Stomach (tissue), 9 donors: Measurements from ENCODE around the gene EXOC4. TPM values are rescaled to one million over a fixed set of nuclear protein-coding genes. Genes with fewer than 3 reads are reported as not detected.

Experiments
- DNase-seq, 2 donors: peaks; one replicate each; pipeline versions ENCODE4 v3.0.0 to v3.0.0-alpha.2; 2013 to 2019
- H3K27ac ChIP-seq, 5 donors: fragments of 200-600 bp in 4 of 5; sonication (generic) in 4 of 5; one replicate each; pipeline ENCODE4 v1.5.1; 2013 to 2019; ENCODE audit warnings: mild to moderate bottlenecking in 1 of 5, moderate library complexity in 1 of 5
- H3K27me3 ChIP-seq, 3 donors: fragments of 200-600 bp; sonication (generic); one replicate each; pipeline ENCODE4 v1.5.1; 2017 to 2019; ENCODE audit warnings: mixed run types in 1 of 3
- H3K36me3 ChIP-seq, 4 donors: fragments of 200-600 bp; sonication (generic); 1 replicate in 3 of 4; 2 replicates in 1 of 4; pipeline ENCODE4 v1.5.1; 2016 to 2019
- H3K4me1 ChIP-seq, 4 donors: fragments of 200-600 bp; sonication (generic); one replicate each; pipeline ENCODE4 v1.5.1; 2016 to 2019
- H3K4me3 ChIP-seq, 4 donors: fragments of 200-600 bp; sonication (generic) in 3 of 4; one replicate each; pipeline ENCODE4 v1.5.1; 2016 to 2019; ENCODE audit warnings: mild to moderate bottlenecking in 1 of 4
- H3K9me3 ChIP-seq, 4 donors: fragments of 200-600 bp; sonication (generic); one replicate each; pipeline ENCODE4 v1.5.1; 2016 to 2019
- CTCF ChIP-seq, 7 experiments: fragments of 450-650 bp in 4 of 7; fragments of 200-600 bp in 3 of 7; sonication (generic) in 3 of 7; IDR thresholded peaks; one replicate each; pipeline ENCODE4 v1.5.1; 2016 to 2019; ENCODE audit warnings: antibody characterized with exemption in 7 of 7, control low read depth in 2 of 7, mild to moderate bottlenecking in 1 of 7
- EP300 ChIP-seq: sonication (generic); formaldehyde crosslinking; IDR thresholded peaks from one replicate; pipeline ENCODE4 v1.6.1; 2017; ENCODE audit warnings: antibody characterized with exemption
- POLR2A ChIP-seq, 4 donors: fragments of 450-650 bp; IDR thresholded peaks; one replicate each; pipeline ENCODE4 v1.6.1; 2016; ENCODE audit warnings: antibody characterized with exemption in 4 of 4, control low read depth in 2 of 4, mild to moderate bottlenecking in 1 of 4, moderate library complexity in 1 of 4
- POLR2AphosphoS5 ChIP-seq, 3 donors: sonication (generic); formaldehyde crosslinking; IDR thresholded peaks; one replicate each; pipeline ENCODE4 v1.6.1; 2016; ENCODE audit warnings: antibody characterized with exemption in 3 of 3
- WGBS, 5 donors: extraction: QIAGEN DNeasy Blood & Tissue Kit in 3 of 5; methylation state at CpG; one replicate each; pipeline versions ENCODE4 v1.1.5 to v1.1.7; 2013 to 2018; 5-methylcytosine and 5-hydroxymethylcytosine counted together
- intact Hi-C: fragments of 100-400 bp; cut with DNase I; formaldehyde crosslinking; loops from one replicate; pipeline ENCODE4 v1.15.1; 2023; ENCODE audit warnings: low total_unique reads
- polyA plus RNA-seq, 3 donors: library from polyadenylated mRNA; stranded (reverse); fragments of 200-250 nt; gene quantifications; one replicate each; pipeline ENCODE4 v1.2.3, GENCODE V29; 2013
- total RNA-seq, 5 donors: library from RNA; depleted of rRNA; stranded (reverse); fragments of >200 nt; gene quantifications; one replicate each; pipeline versions ENCODE4 v1.1.0 to v1.2.3, GENCODE V29; 2014 to 2016
- donor health status: healthy with polysubstance abuse.
- donor health status: Bipolar disorder and iron deficiency.
- donor health status: healthy.

The EXOC4 gene
- total and polyA plus RNA-seq, 8 donors = 14.1 to 339 (median 61.1) TPM

GRCh38 chr7:133288970-133289369 is 36.1 kb downstream of the EXOC4 start:
- TF ChIP-seq EP300 (no peak), POLR2AphosphoS5 (IDR thresholded peaks at IDR 0.05) (no peak), CTCF (IDR thresholded peaks at IDR 0.05) (no peak), POLR2A (IDR thresholded peaks at IDR 0.05) (no peak)

GRCh38 chr7:133290041-133290440 is 37.2 kb downstream of the EXOC4 start:
- TF ChIP-seq EP300 (no peak), CTCF (IDR thresholded peaks at IDR 0.05) (no peak)
- no peak overlapping the region for H3K4me3 ChIP-seq
- intact Hi-C loops = no loop called here
- H3K36me3 ChIP-seq = peaks cover 4 to 33% (median 26%) of the 10 kb centered on the region in 4 donors
- H3K4me1 ChIP-seq = no peaks in the 10 kb centered on the region
- no peak for DNase-seq
- no peaks in the 10 kb centered on the region for H3K27me3 ChIP-seq
- H3K27ac ChIP-seq = no peak overlapping the region
- H3K9me3 ChIP-seq = no peaks in the 10 kb centered on the region
- 74 to 89% (median 79%) methylated on average over 1 of the region's 1 CpG for WGBS, 5 donors

More at GRCh38 chr7:133288970-133289369, 36.1 kb downstream of the EXOC4 start:
- Histone ChIP-seq H3K27me3 (no peaks in the 10 kb centered on the region), H3K36me3 (peaks cover 4 to 33% (median 26%) of the 10 kb centered on the region in 4 donors), H3K4me1 (no peaks in the 10 kb centered on the region), H3K27ac (no peak overlapping the region), H3K9me3 (no peaks in the 10 kb centered on the region), H3K4me3 (no peak overlapping the region)
- DNase-seq = no peak
- 92 to 100% (median 98%) methylated on average over 1 of the region's 1 CpG for WGBS, 5 donors
- intact Hi-C loops = no loop called here

- Histone ChIP-seq H3K9me3 (no peaks in the 10 kb centered on the region), H3K4me1 (no peaks in the 10 kb centered on the region), H3K36me3 (peaks cover 4 to 33% (median 26%) of the 10 kb centered on the region in 4 donors), H3K27ac (no peak overlapping the region), H3K27me3 (no peaks in the 10 kb centered on the region), H3K4me3 (no peak overlapping the region)
- intact Hi-C loops = no loop called here
- 74 to 88% (median 83%) methylated on average over 3 of the region's 3 CpGs for WGBS, 5 donors
- TF ChIP-seq CTCF (IDR thresholded peaks at IDR 0.05) = no peak
- no peak for TF ChIP-seq POLR2A (IDR thresholded peaks at IDR 0.05)
- TF ChIP-seq EP300 = no peak
- TF ChIP-seq POLR2AphosphoS5 (IDR thresholded peaks at IDR 0.05) = no peak
- no peak for DNase-seq
Measured at GRCh38 chr7:133290676-133291333, 37.9 kb downstream of the EXOC4 start.

- Histone ChIP-seq H3K27ac (no peak overlapping the region), H3K9me3 (no peaks in the 10 kb centered on the region), H3K27me3 (no peaks in the 10 kb centered on the region), H3K36me3 (peaks cover 4 to 33% (median 26%) of the 10 kb centered on the region in 4 donors), H3K4me3 (no peak overlapping the region), H3K4me1 (no peaks in the 10 kb centered on the region)
- DNase-seq = no peak
- WGBS, 5 donors = 97 to 100% (median 98%) methylated on average over 1 of the region's 1 CpG
- no peak for TF ChIP-seq EP300
- TF ChIP-seq POLR2A (IDR thresholded peaks at IDR 0.05) = no peak
- TF ChIP-seq POLR2AphosphoS5 (IDR thresholded peaks at IDR 0.05) = no peak
- TF ChIP-seq CTCF (IDR thresholded peaks at IDR 0.05) = no peak
- intact Hi-C loops = no loop called here
Measured at GRCh38 chr7:133292631-133293030, 39.8 kb downstream of the EXOC4 start.
